ENCODE data around the gene NLGN4X. TPM values are rescaled to one million over a fixed set of nuclear protein-coding genes. Genes with fewer than 3 reads are reported as not detected.
A peak's percentile ranks its signal among the peaks of the same experiment; 100 is the strongest.
"Not testable (repeated sequence)": the region's sequence is repeated elsewhere in the genome, so short reads cannot be mapped to it uniquely, and the experiment has no call there.

Gene NLGN4X
- total RNA-seq, 1 experiment from 2014 or later = not detected

DNA sequence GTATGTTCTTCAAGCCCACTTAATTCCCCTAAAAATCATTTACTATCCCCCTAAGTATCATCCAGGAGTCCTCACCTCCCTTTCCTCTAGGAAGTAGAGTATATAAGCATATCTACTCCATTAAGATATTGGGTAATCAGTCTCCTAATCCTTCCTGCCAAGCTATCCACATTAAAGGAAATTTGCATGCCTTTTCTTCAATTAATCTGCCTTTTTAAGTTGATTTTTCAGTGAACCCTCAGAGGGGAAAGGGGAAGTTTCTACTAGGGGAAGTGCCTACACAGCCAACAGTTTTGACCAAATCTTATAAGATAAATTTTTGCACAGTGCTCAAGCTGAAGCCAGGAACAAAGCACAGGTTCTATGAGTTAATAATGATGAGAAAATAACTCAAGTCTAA, 222.8 kb downstream of the NLGN4X start:
- no peak for DNase-seq (ENCODE audit: low read depth)

DNA sequence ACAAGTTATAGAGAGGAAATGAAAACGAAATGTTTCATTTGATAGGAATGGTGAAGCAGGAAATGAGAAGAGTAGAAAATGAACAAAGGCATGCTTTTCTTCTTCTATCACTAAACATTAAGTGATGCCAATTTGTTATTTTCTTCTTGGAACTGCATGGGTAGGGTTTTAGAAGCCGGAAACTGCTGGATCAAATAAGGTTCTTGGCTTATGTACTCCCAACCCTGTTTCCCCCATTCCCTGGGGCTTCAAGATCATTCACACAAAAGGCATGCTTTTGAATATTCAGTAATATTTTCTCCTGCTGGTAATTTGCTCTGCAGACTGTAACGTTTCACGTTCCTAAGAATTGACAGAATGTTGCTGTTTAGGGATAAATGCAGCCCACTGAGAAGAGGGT, 224.1 kb downstream of the NLGN4X start:
- DNase-seq (ENCODE audit: low read depth) = peak; percentile 7

DNA sequence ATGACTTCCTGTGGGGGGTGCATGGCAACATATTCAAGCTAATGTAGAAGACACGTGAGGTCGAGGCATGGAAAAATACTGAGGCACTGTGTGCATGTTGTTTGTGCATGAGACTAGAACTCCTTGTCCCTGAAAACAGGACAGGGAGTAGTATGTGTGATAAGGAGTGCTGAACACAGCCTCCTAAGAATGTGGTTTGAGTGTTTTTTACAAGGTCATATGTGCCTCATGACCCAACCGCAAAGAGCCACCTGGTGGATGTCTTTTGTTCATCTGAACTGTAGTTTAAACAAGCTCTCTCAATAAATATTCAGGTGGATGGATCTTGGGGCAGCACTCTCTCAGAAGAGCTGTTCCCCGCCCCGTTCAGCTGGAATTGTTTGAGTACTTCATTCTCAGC, 226.6 kb downstream of the NLGN4X start:
- no peak for DNase-seq (ENCODE audit: low read depth)

DNA sequence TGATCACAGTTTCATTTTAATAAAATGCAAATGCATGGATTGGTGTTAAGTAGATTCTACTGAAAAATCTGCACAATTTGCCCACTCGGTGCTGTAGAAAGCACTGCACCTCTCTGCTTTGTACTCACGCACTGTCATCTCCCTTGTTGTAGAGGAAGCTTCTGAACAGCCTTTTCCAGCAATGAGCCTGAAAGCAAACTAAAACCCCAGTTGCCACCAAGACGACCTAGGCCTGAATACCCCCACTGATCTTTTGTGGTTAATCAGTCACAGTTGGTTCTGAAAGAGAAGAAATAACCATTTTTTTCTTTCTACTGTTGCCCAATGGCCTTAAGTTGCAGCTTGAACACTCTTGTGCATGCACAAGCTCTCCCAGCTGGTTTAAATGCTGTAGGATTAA, 229.8 kb downstream of the NLGN4X start:
- no peak for DNase-seq (ENCODE audit: low read depth)

DNA sequence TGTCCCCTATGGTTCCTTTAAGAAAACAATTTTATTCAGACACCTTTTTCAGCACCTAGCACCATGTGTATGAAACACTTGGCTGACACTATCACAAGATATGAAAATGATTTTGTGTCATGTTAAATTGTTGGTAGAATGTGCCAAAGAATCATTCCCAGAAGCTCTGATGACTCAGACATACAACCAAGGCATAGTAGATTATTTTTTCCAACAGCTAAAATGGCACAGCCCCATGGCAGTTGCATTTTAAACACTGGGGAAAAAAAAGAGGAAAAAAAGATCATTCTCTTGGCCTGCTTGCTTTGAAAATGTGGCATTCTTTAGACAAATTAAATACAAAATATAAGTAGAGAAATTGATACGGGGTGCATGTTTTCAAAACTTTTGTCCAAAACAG, 230.2 kb downstream of the NLGN4X start:
- no peak for DNase-seq (ENCODE audit: low read depth)

DNA sequence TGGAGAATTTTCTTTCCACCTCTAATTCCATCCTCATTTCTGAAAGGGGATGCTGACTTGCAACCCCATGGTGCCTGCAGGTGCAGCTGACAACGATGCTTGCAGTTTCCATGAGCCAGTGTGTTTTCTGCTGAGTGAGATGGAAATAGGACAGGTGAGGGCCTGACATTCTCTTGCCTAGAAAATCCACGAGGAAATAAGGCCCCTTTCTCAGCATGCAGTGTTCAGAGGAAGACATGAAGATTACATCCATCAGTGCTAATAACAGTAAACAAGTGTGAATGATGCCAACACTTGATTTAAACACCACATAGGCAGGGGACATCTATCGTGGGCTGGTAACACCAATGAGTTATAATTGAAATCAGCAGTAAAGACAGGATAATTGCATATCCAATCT, 237.3 kb downstream of the NLGN4X start:
- no peak for DNase-seq (ENCODE audit: low read depth)

DNA sequence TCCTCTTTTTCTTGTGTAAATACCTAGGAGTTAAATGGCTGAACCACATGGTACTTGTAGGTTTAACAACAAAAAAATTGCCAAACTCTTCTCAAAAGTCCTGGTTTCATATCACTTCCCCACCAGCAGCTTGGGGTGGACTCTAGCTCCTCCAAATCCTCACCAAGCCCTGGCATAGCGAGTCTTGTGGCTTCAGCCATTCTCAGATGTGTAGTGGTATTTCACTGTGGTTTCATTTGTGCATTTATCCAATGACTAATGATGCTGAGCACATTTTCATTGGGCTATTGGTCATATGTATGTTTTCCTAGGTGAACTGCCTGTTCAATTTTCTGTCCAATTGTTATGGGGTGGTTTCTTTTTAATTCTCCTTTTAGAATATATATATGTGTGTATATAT, 249.3 kb downstream of the NLGN4X start:
- no peak for DNase-seq (ENCODE audit: low read depth)

DNA sequence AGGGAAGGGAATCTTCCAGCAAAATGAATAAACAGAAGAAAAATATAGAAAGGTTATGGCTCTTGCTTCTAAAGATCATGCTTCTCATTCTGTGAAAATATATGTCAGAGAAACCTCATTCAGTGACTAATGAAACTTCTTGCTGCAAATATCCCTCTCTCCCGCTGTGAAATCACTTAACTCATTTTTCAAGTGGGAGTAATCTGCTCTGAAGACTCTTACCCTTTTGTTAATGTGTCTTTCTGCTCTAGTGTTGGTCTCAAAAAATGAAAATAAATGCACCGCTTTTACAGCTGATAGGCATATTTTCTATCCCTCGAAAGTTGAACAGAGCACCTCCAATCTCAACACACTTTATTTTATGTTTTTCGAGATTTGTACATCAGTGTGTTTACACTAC, 252.3 kb downstream of the NLGN4X start:
- DNase-seq (ENCODE audit: low read depth) = no peak

DNA sequence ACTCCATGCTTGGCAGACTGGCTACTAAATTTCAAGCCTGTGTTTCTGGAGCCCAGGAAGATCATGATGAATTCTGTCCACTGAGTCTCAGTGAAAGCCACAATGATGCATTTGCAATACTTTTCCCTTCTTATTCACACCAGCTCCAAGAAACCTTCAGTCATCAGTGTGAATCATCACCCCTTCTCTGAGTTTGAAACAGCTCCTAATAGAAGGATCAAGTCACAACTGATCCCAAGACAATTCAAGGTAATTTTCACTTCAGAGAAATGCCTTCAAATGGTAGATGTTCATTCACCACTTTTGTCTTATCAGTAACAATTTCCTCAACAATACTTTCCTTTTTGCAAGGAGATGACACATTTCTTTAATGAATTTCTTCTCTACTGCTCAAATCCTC, 257.4 kb downstream of the NLGN4X start:
- no peak for DNase-seq (ENCODE audit: low read depth)

DNA sequence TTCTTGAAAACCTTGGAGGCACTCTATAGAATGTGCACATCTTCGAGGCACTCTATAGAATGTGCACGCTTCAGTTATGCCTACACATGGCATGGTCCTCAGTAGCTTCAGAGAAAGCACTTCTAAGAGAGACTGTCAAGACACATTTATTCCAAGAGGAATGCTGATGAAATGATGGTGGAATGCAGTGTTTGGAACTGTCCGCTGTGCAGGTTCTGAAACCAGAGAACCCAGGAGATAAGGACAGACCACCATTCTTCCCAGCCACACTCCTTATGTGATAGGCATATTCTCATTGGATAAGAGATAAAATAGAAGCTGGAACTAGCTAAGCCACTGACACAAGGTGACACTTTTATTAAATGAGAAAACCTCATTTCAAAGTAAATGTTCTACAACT, 263.3 kb downstream of the NLGN4X start:
- no peak for DNase-seq (ENCODE audit: low read depth)

DNA sequence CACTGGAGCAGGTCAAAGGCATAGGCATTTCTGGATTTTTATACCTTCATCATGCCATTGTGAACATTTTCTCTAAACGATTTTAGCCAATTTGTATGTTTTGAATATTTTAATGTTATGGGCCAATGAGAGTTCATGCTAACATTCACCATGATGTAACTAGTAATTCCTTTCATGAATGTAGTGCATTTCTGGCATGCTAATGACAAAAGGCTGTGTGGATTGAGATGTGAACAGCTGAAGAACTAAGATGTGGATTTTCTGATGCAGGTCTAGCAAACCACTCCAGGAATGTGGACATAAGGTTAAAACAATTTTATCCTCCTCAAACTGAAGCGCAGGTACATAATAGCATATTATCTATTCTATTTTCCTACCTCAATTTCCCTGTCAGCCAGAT, 269.4 kb downstream of the NLGN4X start:
- no peak for DNase-seq (ENCODE audit: low read depth)

DNA sequence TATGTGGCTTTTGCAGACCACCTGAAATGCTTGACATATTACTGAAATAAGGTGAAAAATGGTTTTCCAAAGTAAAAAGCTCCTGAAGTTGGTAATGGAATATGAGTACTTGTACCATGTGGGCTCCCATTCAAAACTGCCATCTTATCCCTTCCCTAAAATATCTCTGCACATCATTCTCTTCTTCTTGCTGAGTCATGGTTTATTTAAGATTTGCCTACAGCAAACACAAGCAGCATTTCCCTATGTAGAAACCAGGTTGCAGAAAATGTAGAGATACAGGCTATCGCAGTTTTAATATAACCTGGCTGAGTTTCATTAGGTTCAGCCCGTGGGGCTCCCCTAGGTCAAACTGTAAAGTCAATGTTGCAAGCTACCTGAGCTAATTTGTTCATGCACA, 270.1 kb downstream of the NLGN4X start:
- no peak for DNase-seq (ENCODE audit: low read depth)

DNA sequence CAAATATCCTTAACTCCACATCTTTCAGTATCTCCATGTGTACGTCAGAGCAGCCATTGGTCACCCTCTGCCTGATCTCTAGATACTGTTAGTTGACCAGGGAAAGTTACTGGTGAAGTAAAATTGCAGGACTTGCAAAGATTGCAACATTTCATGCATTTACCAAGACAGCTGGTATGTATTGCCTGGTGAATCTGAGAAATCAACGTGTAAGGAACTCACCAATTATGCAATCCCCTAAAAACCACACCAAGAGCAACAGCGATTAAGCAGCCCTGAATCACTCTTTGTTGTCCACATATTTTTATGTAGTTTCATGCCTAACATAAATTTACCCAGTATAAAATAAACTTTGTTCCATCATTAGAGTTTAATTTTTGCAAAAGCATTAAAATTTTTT, 271.2 kb downstream of the NLGN4X start:
- DNase-seq (ENCODE audit: low read depth) = peak; percentile 0

DNA sequence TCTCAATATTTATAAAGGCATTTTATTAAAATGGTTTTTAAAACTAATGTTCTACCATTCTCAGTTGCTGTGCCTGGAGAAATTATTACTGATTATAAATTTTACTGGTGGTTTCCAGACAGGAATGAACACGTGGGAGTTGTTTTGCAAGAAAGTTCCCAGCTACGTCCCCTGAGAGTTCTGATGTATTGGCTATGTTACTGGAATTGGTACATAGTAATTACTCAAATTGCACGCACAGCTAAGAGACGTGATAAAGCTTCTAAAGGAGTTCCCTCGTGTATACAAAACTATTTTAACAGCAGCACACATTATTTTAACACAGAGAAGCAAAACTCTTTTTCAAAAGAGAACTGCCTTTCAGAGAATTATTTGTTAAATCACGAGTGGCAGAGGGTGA, 292.2 kb downstream of the NLGN4X start:
- DNase-seq (ENCODE audit: low read depth) = no peak

DNA sequence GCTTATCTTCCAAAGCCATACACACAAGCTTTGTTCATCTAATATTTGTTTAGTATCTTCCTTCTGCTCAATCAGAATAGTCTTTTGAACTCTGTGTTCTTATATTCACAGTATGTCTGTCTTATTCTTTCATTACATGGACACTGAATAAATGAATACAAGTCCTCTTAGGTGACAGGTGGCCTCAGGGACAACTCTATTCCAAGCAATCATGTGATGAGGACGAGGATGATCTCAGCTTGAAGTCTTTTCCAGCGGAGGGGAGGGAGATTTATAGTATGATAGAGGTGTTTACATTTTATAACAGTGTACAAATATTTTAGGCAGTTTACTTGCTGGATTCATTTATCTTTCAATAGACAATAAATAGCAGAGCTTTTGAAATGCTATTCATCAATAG, 300.4 kb downstream of the NLGN4X start:
- DNase-seq (ENCODE audit: low read depth) = no peak

DNA sequence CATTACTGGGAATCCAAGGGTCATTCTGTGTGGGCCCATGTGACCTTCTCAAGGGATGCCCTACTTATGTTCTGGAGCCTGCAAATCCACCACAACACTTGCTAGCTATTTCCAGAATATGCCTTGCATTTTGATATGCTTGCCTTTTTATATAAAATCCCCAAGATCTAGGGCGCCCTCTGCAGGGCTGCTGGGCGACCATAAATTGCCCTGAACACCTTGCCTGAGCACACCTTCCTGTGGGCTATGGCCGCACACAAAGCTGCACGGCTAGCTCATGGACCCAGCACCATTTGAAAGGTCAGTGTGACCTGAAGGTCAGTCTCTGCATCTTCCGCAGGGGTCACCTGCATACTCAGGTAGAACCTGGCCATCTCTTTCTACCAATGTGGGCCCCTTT, 311.7 kb downstream of the NLGN4X start:
- DNase-seq (ENCODE audit: low read depth) = no peak

DNA sequence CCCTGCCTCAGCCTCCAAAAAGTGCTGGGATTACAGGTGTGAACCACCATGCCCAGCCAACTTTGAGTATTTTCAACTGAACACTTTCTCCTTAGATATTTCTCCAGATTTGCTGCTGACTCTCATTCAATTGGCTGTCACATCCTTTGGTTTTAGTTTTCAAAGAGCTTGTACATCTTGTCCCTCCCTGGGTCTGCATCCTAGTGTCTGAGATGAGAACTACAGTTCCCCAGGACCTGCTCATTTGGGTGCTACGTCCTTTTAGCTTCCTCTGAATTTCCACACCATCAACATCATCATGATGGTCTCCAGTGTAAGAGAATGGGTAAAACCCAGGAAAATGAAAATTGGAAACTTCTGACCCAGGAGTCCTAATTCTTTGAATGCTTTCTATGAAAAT, 312.9 kb downstream of the NLGN4X start:
- no peak for DNase-seq (ENCODE audit: low read depth)

DNA sequence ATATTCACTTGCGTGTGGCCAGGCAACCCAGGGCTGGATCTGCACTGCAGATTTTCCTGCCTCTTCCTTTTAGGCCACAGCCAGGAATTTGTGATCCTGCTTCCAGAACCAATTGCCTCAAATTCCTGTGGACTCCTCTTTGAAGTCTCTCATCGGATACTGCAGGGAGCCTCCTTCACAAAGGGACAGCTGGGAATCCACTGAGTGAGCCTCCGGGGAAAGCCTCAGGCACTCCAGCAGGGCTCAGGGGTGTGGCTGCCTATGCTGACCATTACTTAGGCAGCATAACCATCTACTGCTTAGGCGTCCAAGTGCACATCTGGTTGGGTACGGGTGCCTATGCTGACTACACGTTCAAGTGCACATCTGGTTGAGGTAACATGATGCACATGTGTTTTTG, 321.5 kb downstream of the NLGN4X start:
- DNase-seq (ENCODE audit: low read depth) = no peak

DNA sequence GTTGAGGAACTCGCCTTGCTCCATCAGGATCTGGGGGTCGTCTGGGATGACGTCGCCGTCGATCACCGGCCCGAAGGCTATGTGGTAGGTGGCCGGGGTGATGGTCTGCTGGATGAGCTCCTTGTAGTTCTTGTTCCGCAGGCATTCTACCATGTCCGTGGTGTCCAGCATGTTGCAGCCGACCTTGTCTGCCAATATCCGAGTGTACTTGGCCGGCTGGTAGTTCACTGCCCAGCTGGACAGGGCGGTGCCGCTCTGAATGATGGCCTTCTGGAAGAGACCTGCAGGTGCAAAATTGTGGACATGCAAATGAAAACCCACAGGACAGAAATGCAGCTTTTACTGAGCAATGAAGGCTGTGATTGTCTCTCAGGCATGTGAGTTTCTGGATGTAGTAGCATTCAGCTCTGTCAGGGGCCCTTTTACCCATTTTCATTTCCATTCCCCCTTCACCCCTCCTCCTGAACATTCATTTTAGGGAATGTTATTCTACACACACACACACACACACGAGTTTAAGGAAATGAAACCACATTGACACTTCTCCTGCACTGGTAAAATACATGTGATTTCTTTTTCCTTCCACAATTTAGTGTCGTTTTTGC, 325.0 kb downstream of the NLGN4X start:
- not testable (repeated sequence) for DNase-seq (ENCODE audit: low read depth)

DNA sequence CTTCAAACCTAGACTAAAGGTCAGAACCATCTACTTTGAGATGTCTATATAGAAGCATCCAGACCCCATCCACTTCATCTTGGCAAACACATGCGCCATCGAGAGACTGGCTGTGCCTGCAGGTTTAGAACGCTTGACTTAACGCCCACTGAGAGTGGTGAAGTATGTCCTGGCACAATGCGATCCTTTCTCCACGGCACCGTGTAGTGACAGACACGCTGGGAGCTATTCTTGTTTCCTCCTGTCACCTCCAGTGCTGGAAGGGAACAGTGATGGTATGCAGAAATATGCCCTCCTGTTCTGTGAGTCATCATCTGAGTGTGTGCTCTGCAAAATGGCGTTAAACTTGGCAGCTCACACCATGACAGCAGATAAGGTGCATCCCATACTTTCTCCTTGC, 330.2 kb downstream of the NLGN4X start:
- no peak for DNase-seq (ENCODE audit: low read depth)

DNA sequence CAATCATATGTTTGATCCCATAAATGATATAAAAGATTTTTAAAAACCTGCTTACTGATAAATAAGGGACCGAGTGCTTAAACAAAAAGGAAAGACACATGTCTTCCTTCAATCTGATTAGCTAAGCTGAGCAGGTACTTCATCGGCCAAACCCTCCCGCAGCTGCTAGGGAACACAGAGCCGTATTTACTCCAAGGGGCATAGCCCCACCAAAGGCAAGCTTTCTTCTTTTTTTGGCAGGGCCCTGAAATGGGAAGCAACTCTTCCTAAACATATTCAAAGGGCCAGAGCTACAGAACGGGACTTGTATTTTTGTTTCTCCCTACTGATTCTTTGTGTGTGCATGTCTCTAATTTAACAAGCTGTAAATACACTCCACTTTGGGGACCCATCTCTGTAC, 337.3 kb downstream of the NLGN4X start:
- DNase-seq (ENCODE audit: low read depth) = no peak

DNA sequence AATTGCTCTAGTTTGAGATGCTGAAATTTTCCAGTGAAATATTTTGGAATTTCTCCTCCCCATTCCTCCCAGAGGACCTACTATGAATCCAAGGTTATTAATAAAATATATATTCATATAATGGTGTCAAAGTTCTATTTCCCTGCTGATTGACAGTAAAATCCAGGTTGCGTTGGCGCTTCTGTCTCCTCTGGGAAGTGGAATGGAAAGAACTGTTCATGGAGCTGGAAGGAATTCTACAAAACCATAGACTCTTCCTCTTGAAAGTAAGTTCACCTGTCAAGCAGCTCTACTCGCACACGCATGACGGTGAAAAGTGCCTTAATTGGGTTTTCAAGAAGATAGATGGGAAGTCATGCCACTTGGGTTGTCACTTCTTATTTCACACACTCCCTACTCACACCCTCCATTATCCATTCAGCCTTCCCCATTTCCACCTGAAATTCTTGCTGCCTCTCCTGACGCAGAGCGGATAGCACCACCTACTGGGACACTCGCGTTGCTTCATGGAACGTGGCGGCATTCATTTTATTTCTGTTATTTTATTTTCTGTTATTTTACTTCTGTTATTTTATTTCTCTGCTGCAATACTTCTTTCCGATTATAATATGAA, 351.6 kb downstream of the NLGN4X start:
- DNase-seq (ENCODE audit: low read depth) = peak; percentile 3

DNA sequence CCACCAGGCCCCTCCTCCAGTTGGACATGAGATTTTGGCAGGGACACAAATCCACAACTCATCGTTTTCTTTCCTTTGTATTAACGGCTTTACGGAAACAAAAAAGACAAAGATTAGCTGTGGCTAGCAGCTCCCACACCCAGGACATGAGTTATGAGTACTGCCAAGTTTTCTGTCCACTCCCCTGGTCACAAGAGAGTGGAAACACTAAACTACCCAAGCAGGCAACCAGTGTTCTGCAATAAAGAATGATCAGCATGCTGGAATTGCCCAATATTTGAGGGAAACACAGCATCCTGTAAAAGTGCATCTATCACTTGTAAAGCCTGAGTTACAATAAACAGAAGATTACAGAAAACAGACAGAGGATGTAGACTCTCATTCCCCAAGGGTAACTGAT, 358.4 kb downstream of the NLGN4X start:
- DNase-seq (ENCODE audit: low read depth) = no peak

DNA sequence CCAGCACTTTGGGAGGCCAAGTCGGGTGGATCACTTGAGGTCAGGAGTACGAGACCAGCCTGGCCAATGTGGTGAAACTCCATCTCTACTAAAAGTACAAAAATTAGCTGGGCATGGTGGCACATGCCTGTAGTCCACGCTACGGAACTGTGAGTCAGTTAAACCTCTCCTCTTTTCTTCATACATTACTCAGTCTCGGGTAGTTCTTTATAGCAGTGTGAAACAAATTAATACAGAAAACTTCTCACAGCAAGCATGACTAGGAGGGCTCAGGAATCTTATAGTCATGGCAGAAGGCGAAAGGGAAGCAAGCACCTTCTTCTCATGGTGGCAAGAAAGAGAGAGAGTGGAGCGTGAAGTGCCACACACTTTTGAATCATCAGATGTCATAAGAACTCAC, 358.9 kb downstream of the NLGN4X start:
- no peak for DNase-seq (ENCODE audit: low read depth)

All from RPMI7951 (cell line).